ENCODE results near the gene CXorf58.

The CXorf58 gene

GRCh38 chrX:23879380-23880090 lies 28.3 kb upstream of the CXorf58 start:
- no peak for DNase-seq (ENCODE audit: low spot score)
- no peak overlapping the region for H3K27ac ChIP-seq
- CTCF ChIA-PET, result no interaction called here
- no peak for TF ChIP-seq CTCF (conservative IDR thresholded peaks at IDR 0.05; ENCODE audit: low read depth)
- POLR2A ChIA-PET (ENCODE audit: low non-redundant PET), result no interaction called here

GRCh38 chrX:23883737-23884354 lies 24.0 kb upstream of the CXorf58 start:
- TF ChIP-seq CTCF (conservative IDR thresholded peaks at IDR 0.05; ENCODE audit: low read depth), result no peak
- ChIA-PET POLR2A (ENCODE audit: low non-redundant PET) (no interaction called here), CTCF (no interaction called here)
- DNase-seq (ENCODE audit: low spot score), result peak; percentile 76
- peak overlapping the region; percentile 76 for H3K27ac ChIP-seq

- ChIA-PET CTCF (no interaction called here), POLR2A (ENCODE audit: low non-redundant PET) (no interaction called here)
- H3K27ac ChIP-seq, result peak overlapping the region; percentile 51
- DNase-seq (ENCODE audit: low spot score), result no peak
- no peak for TF ChIP-seq CTCF (conservative IDR thresholded peaks at IDR 0.05; ENCODE audit: low read depth)
Observed at GRCh38 chrX:23884427-23885024, 23.3 kb upstream of the CXorf58 start.

GRCh38 chrX:23885803-23886202 lies 22.0 kb upstream of the CXorf58 start:
- no peak for TF ChIP-seq CTCF (conservative IDR thresholded peaks at IDR 0.05; ENCODE audit: low read depth)
- no peak for DNase-seq (ENCODE audit: low spot score)
- POLR2A ChIA-PET (ENCODE audit: low non-redundant PET), result no interaction called here
- H3K27ac ChIP-seq, result no peak overlapping the region
- CTCF ChIA-PET, result no interaction called here

GRCh38 chrX:23887451-23887850 lies 20.4 kb upstream of the CXorf58 start:
- CTCF ChIA-PET, result no interaction called here
- no peak for TF ChIP-seq CTCF (conservative IDR thresholded peaks at IDR 0.05; ENCODE audit: low read depth)
- no peak overlapping the region for H3K27ac ChIP-seq

GRCh38 chrX:23887918-23888317 lies 19.9 kb upstream of the CXorf58 start:
- ChIA-PET CTCF (no interaction called here), POLR2A (ENCODE audit: low non-redundant PET) (interaction anchor here (0.7 kb wide), 1 partner anchor 126 kb away, joined by 3 read pairs; no protein-coding TSS in a partner anchor)
- no peak for TF ChIP-seq CTCF (conservative IDR thresholded peaks at IDR 0.05; ENCODE audit: low read depth)
- no peak for DNase-seq (ENCODE audit: low spot score)
- H3K27ac ChIP-seq, result no peak overlapping the region

More at GRCh38 chrX:23887451-23887850, 20.4 kb upstream of the CXorf58 start:
- POLR2A ChIA-PET (ENCODE audit: low non-redundant PET), result interaction anchor here (0.7 kb wide), 1 partner anchor 127 kb away, joined by 3 read pairs; no protein-coding TSS in a partner anchor
- DNase-seq (ENCODE audit: low spot score), result no peak

All from RWPE1 (cell line).